Measurements from ENCODE around the gene MACROD2.

- TF ChIP-seq CTCF (conservative IDR thresholded peaks at IDR 0.05; ENCODE audit: low read depth in 2 of 2): no peak
- no peak for TF ChIP-seq JUNB (IDR thresholded peaks at IDR 0.05; ENCODE audit: unreplicated experiment)
- TF ChIP-seq ETS1 (IDR thresholded peaks at IDR 0.05): no peak
- no peak for TF ChIP-seq REST (IDR thresholded peaks at IDR 0.05; ENCODE audit: unreplicated experiment)
- TF ChIP-seq EZH2phosphoT487 (IDR thresholded peaks at IDR 0.05; ENCODE audit: unreplicated experiment): no peak
- TF ChIP-seq POLR2AphosphoS5 (IDR thresholded peaks at IDR 0.05; ENCODE audit: low read depth): no peak
- TF ChIP-seq EZH2 (IDR thresholded peaks at IDR 0.05; ENCODE audit: low read depth, unreplicated experiment): no peak
- TF ChIP-seq ZNF331 (CRISPR knock-in tag; IDR thresholded peaks at IDR 0.05; ENCODE audit: low read depth): no peak
- TF ChIP-seq ZNF114 (CRISPR knock-in tag; IDR thresholded peaks at IDR 0.05): no peak
Measured at GRCh38 chr20:15485519-15485918, 1490.2 kb downstream of the MACROD2 start.

All from GM23338 (cell line).